GM10266 (cell line): ENCODE data around the gene USH1G.

ENCODE experiments used
- DNase-seq: peaks from one replicate; pipeline ENCODE4 v3.0.0; 2012; ENCODE audit errors: extremely low spot score
- CTCF ChIP-seq: IDR thresholded peaks from 2 replicates; pipeline ENCODE4 v1.5.1; 2012; ENCODE audit warnings: mild to moderate bottlenecking, low read depth; ENCODE audit not compliant: control insufficient read depth, insufficient read depth; ENCODE audit errors: missing control alignments

The USH1G gene

DNA sequence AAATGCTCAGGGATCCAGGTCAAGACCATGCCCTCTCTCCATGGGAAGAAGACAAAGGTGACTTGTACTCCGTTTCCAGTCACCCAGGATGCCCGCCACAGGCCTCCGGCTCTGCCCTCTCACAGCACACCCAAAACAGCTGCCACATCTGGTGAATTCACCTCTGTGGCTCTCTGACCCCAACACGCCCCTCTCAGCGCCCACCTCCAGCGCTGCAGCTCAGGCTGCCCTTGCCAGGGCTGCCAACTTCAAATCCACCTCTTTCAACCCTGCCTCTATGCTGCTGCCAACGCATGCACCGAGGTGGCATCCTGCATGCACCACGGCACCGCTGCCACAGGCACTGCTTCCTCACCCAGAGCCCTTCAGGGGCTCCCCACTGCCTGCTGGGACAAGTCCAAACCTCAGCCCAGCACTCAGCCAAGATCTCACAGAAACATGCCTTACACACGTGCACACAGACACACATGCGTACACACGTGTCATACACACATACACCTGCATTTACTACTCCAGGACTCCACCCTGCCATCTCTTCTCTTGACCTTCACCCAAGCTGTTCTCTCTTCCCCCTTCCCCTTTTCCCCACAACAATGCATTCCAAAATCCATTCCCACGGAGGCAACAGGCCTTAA lies 42.0 kb upstream of the USH1G start:
- DNase-seq = no peak
- no peak for TF ChIP-seq CTCF

- TF ChIP-seq CTCF = no peak
Measured at GRCh38 chr17:74964246-74964761, 41.2 kb upstream of the USH1G start.

GRCh38 chr17:74963656-74964055 lies 40.6 kb upstream of the USH1G start:
- no peak for DNase-seq
- no peak for TF ChIP-seq CTCF

More at GRCh38 chr17:74964246-74964761, 41.2 kb upstream of the USH1G start:
- no peak for DNase-seq

- TF ChIP-seq CTCF = no peak
Measured at GRCh38 chr17:74962622-74963394, 39.8 kb upstream of the USH1G start.

GRCh38 chr17:74961657-74962350 lies 38.7 kb upstream of the USH1G start:
- peak; percentile 74 for TF ChIP-seq CTCF
- DNase-seq = peak; percentile 88

More at GRCh38 chr17:74962622-74963394, 39.8 kb upstream of the USH1G start:
- DNase-seq = no peak

GRCh38 chr17:74960570-74961342 lies 37.7 kb upstream of the USH1G start:
- peak; percentile 81 for DNase-seq

More at GRCh38 chr17:74960570-74961342, 37.7 kb upstream of the USH1G start:
- peak; percentile 81 for TF ChIP-seq CTCF
